GM12878 (cell line): ENCODE data around the gene CXCR6. TPM values are rescaled to one million over a fixed set of nuclear protein-coding genes. Genes with fewer than 3 reads are reported as not detected.

Source experiments
- ATAC-seq: fragments of 200-7000 bp; cut with Tn5 transposase; 3 replicates; pipeline ENCODE4 v1.9.1; 2020; ENCODE audit warnings: mild to moderate bottlenecking, moderate library complexity
- BruUV-seq: library from RNA; stranded (reverse); fragments of 400-500 nt; replicated peaks from 2 replicates; lab custom pipeline; 2021; lab: Mats Ljungman, UMichigan
- CTCF ChIA-PET: fragments of 300-600 bp; sonication (Branson Sonifier 250); formaldehyde crosslinking; extraction: SDS; loops from one replicate; lab custom pipeline; 2021; ENCODE audit warnings: inconsistent platforms; lab: Yijun Ruan, JAX
- POLR2A ChIA-PET: fragments of 350-600 bp; formaldehyde crosslinking; extraction: SDS; loops from one replicate; lab custom pipeline; 2021; ENCODE audit warnings: inconsistent platforms; lab: Charles Lee
- RAD21 ChIA-PET: fragments of 300-600 bp; sonication (Branson Sonifier 250); formaldehyde crosslinking; loops from one replicate; lab custom pipeline; 2023; ENCODE audit warnings: antibody characterized with exemption; ENCODE audit not compliant: unreplicated experiment; lab: Charles Lee
- SMC1A ChIA-PET: fragments of 300-600 bp; sonication (Branson Sonifier 250); formaldehyde crosslinking; loops from one replicate; lab custom pipeline; 2023; ENCODE audit not compliant: unreplicated experiment, uncharacterized antibody; lab: Charles Lee
- DNase-seq: peaks from one replicate; pipeline ENCODE4 v3.0.0-alpha.2; 2011; ENCODE audit warnings: low read depth, low spot score
- FAIRE-seq: peaks from 3 replicates; lab custom pipeline; 2011; peaks lifted over from hg19 to GRCh38; lab: Jason Lieb, UNC
- H2AFZ ChIP-seq: 2 replicates; pipeline ENCODE4 v1.6.0; 2011; ENCODE audit warnings: low read depth, low read length, control low read depth; ENCODE audit not compliant: control insufficient read depth
- H3K27ac ChIP-seq: 2 replicates; pipeline ENCODE4 v1.5.1; 2011; ENCODE audit warnings: control low read depth; ENCODE audit not compliant: control insufficient read depth, insufficient read depth
- H3K27me3 ChIP-seq, 2 experiments: replicated peaks in 1 of 2; 2 replicates each; pipeline versions ENCODE4 v1.6.0 to v1.6.1; 2011; ENCODE audit warnings: low read length in 1 of 2; ENCODE audit not compliant: control insufficient read depth in 2 of 2, insufficient read depth in 2 of 2
- H3K36me3 ChIP-seq, 2 experiments: 2 replicates each; pipeline ENCODE4 v1.5.1; 2011; ENCODE audit warnings: low read length in 1 of 2; ENCODE audit not compliant: control insufficient read depth in 2 of 2, insufficient read depth in 2 of 2
- H3K4me1 ChIP-seq: 2 replicates; pipeline ENCODE4 v1.6.1; 2011; ENCODE audit warnings: mild to moderate bottlenecking, low read length, moderate library complexity, mixed read lengths; ENCODE audit not compliant: control insufficient read depth, insufficient read depth
- H3K4me2 ChIP-seq: 2 replicates; pipeline ENCODE4 v1.6.0; 2011; ENCODE audit warnings: control low read depth; ENCODE audit not compliant: control insufficient read depth, insufficient read depth
- H3K4me3 ChIP-seq: fragments of 200-600 bp; sonication (generic); 2 replicates; pipeline ENCODE4 v1.5.1; 2016
- H3K79me2 ChIP-seq: 2 replicates; pipeline ENCODE4 v1.6.0; 2011; ENCODE audit warnings: low read length; ENCODE audit not compliant: control insufficient read depth, insufficient read depth
- H3K9ac ChIP-seq: 2 replicates; pipeline ENCODE4 v1.8.0; 2011; ENCODE audit warnings: low read length, control low read depth, mixed read lengths; ENCODE audit not compliant: control insufficient read depth, insufficient read depth
- H3K9me3 ChIP-seq: replicated peaks from 3 replicates; pipeline ENCODE4 v1.5.1; 2011; ENCODE audit warnings: mild to moderate bottlenecking, low read length; ENCODE audit not compliant: control insufficient read depth, insufficient read depth
- H4K20me1 ChIP-seq: 2 replicates; pipeline ENCODE4 v1.6.0; 2011; ENCODE audit not compliant: control insufficient read depth, insufficient read depth
- IRF4 ChIP-seq: IDR thresholded peaks from 2 replicates; pipeline ENCODE4 v1.6.1; 2011; ENCODE audit warnings: low read depth, low read length
- MTA2 ChIP-seq: fragments of 450-650 bp; IDR thresholded peaks from 2 replicates; pipeline ENCODE4 v1.6.1; 2016; ENCODE audit warnings: low read depth, mild to moderate bottlenecking, moderate library complexity
- NFYA ChIP-seq: IDR thresholded peaks from 2 replicates; pipeline ENCODE4 v1.6.1; 2011; ENCODE audit warnings: low read depth, mild to moderate bottlenecking, low read length, improper control_type of control experiment, borderline replicate concordance
- POLR2A ChIP-seq: IDR thresholded peaks from 2 replicates; pipeline ENCODE4 v1.6.1; 2011; ENCODE audit warnings: low read depth, mild to moderate bottlenecking, low read length
- RELA ChIP-seq: fragments of 450-650 bp; IDR thresholded peaks from 2 replicates; pipeline ENCODE4 v1.8.0; 2014; ENCODE audit warnings: borderline replicate concordance; ENCODE audit not compliant: partially characterized antibody
- YBX1 ChIP-seq: fragments of 450-650 bp; IDR thresholded peaks from 2 replicates; pipeline ENCODE4 v1.6.1; 2016; ENCODE audit warnings: antibody characterized with exemption
- whole genome bisulfite sequencing: methylation state at CpG from one replicate; pipeline ENCODE4 v1.1.6; 2016; ENCODE audit warnings: low lambda C conversion rate; ENCODE audit not compliant: insufficient replicate concordance, insufficient coverage; ENCODE audit errors: missing lambda C conversion rate; 5-methylcytosine and 5-hydroxymethylcytosine counted together
- in situ Hi-C: fragments of 300-500 bp; cut with MboI; formaldehyde crosslinking; loops from 9 replicates; pipeline ENCODE4 v1.14.3; 2018; ENCODE audit warnings: mixed read lengths
- intact Hi-C: fragments of 100-400 bp; cut with micrococcal nuclease; formaldehyde crosslinking; loops from one replicate; pipeline ENCODE4 v1.14.2; 2022; ENCODE audit not compliant: unreplicated experiment
- polyA plus RNA-seq, 11 experiments: library from polyadenylated mRNA; depleted of rRNA in 4 of 11; unstranded in 6 of 11; stranded (reverse) in 5 of 11; fragments of >200 nt; fragmentation: Nextera tagmentation in 4 of 11; fragmentation: Illumina TruSeq in 1 of 11; extraction: Ambion mirVana in 4 of 11; extraction: Trizol in 1 of 11; gene quantifications; 1 replicate in 1 of 11; 2 replicates in 10 of 11; pipeline versions ENCODE4 v1.2.1 to v1.2.3, GENCODE V29; 2011 to 2016; ENCODE audit warnings: inconsistent platforms in 2 of 11, missing spikeins in 2 of 11, low read depth in 1 of 11
- total RNA-seq, 4 experiments: library from RNA; depleted of rRNA in 3 of 4; stranded (reverse); fragments of >200 nt in 3 of 4; fragmentation: Illumina TruSeq in 1 of 4; extraction: Trizol in 1 of 4; gene quantifications; 2 replicates each; pipeline versions ENCODE4 v1.2.1 to v1.2.3, GENCODE V29; 2013 to 2021

The CXCR6 gene
- total and polyA plus RNA-seq, 10 of the 15 experiments (the other 5 are each of a cell fraction or from before 2014, with no cell fraction given), result 0.04 to 0.20 (median 0.12) TPM; not detected in 5

DNA sequence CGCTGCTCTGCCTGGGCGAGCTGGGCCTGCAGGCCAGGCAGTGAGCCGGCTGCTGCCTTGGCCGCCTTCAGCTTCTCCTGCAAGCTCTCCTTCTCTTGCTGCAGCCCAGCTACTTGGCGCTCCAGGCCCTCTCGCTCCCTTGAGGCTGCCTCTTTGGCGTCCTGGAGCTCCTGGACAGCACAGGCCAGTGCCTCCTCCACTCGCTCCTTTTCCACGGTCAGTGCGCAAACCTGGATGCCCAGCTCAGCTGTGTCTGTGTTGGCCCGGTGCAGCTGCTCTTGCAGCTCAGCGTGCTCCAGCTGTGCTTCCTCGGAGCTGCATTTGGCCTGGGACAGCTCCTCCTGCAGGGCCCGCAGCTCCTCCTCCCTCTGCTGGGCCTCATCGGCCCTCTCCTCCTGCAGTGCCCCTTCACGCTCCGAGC lies 23.1 kb downstream of the CXCR6 start:
- ChIA-PET POLR2A (interaction anchor here (1.0 kb wide), 1 partner anchor 102 kb away, joined by 4 read pairs; no protein-coding TSS in a partner anchor), RAD21 (interaction anchor here (0.7 to 4.8 kb wide), 6 partner anchors 13 to 403 kb away, joined by 3 to 20 read pairs (median 4); no protein-coding TSS in a partner anchor), CTCF (interaction anchor here (0.9 to 3.2 kb wide), 3 partner anchors 13 to 110 kb away, joined by 3 to 19 read pairs (median 4); no protein-coding TSS in a partner anchor), SMC1A (interaction anchor here (0.8 to 5.9 kb wide), 7 partner anchors 10 to 412 kb away, joined by 3 to 35 read pairs (median 4); no protein-coding TSS in a partner anchor)
- TF ChIP-seq RELA (no peak), YBX1 (no peak), NFYA (no peak), POLR2A (0 out of 2 replicates have a peak, but pooled peaks have one; percentile 7), MTA2 (no peak)
- H3K4me1 ChIP-seq, result peaks cover 48% of the 10 kb centered on the region
- no peak overlapping the region for H3K27ac ChIP-seq
- no peak for ATAC-seq
- H3K9ac ChIP-seq, result no peak overlapping the region
- H4K20me1 ChIP-seq, result no peaks in the 10 kb centered on the region
- no peak overlapping the region for H2AFZ ChIP-seq
- in situ Hi-C loops, result no loop called here
- H3K79me2 ChIP-seq, result no peaks in the 10 kb centered on the region
- intact Hi-C loops, result no loop called here
- BruUV-seq, result no TSS peak
- H3K4me3 ChIP-seq, result no peak overlapping the region
- no peaks in the 10 kb centered on the region for H3K27me3 ChIP-seq
- H3K9me3 ChIP-seq, result no peaks in the 10 kb centered on the region
- no peak for DNase-seq
- 98% methylated on average over 17 of the region's 17 CpGs for WGBS
- peaks cover 24 to 30% of the 10 kb centered on the region in 2 experiments for H3K36me3 ChIP-seq
- no peak overlapping the region for H3K4me2 ChIP-seq
- FAIRE-seq, result no peak

DNA sequence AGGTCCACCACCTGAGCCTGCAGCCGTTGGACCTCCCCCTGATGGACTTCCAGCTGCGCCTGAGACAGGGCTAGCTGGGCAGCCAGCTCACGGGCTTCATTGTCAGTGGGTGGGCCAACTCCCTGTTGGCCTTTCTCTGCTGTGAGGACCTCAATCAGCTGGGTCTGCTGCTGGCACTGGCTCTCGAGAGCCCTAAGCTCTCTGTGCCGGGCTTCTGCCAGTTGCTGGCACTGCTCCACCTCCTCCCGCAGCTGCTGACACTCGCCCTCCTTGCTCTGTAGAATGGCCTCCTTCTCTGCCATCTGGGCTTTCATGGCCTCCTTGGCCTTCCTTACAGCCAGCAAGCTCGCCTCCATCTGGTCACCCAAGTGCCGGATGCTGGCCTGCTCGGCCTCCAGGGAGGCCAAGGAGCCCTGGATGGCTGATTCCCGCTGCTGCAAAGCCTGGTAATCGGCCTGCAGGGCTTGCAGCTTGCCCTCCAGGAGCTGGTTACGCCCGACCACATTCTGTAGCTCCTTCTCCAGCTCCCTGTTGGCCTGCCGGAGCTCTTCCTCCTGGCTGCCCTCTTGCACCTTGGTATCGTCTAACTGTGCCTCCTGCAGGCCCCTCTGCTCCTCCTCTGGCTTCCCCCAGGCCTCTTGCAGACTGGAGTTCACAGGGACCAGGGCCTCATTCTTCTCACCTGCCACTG lies 23.8 kb downstream of the CXCR6 start:
- Histone ChIP-seq H3K27me3 (no peaks in the 10 kb centered on the region), H3K36me3 (peaks cover 27 to 30% of the 10 kb centered on the region in 2 experiments), H4K20me1 (no peaks in the 10 kb centered on the region), H3K9me3 (no peaks in the 10 kb centered on the region), H3K9ac (no peak overlapping the region), H3K4me3 (no peak overlapping the region), H3K4me2 (no peak overlapping the region), H3K4me1 (peaks cover 49% of the 10 kb centered on the region), H3K27ac (no peak overlapping the region), H3K79me2 (no peaks in the 10 kb centered on the region), H2AFZ (no peak overlapping the region)
- TF ChIP-seq IRF4, result no peak
- intact Hi-C loops, result no loop called here
- WGBS, result 88% methylated on average over 15 of the region's 16 CpGs
- ATAC-seq (no peak), DNase-seq (no peak), FAIRE-seq (no peak)
- RAD21 ChIA-PET, result interaction anchor here (0.9 to 4.8 kb wide), 6 partner anchors 14 to 402 kb away, joined by 3 to 20 read pairs (median 4); no protein-coding TSS in a partner anchor
- in situ Hi-C loops, result no loop called here
- BruUV-seq, result no TSS peak
- CTCF ChIA-PET, result interaction anchor here (1.0 to 3.2 kb wide), 4 partner anchors 13 to 110 kb away, joined by 3 to 19 read pairs (median 8); no protein-coding TSS in a partner anchor
- POLR2A ChIA-PET, result interaction anchor here (1.1 kb wide), 1 partner anchor 13 kb away, joined by 3 read pairs; no protein-coding TSS in a partner anchor
- SMC1A ChIA-PET, result interaction anchor here (0.8 to 2.9 kb wide), 7 partner anchors 9 to 123 kb away, joined by 3 to 13 read pairs (median 4); no protein-coding TSS in a partner anchor
